OCI-LY3 (cell line): ENCODE measurements around the gene CACFD1.

Source experiments
- H2AFZ ChIP-seq: fragments of 200-600, 300-600 bp; shearing (Covaris generic); 2 replicates; pipeline ENCODE4 v1.6.0; 2014; ENCODE audit warnings: antibody characterized with exemption, low read depth, low read length
- H3K27ac ChIP-seq: fragments of 200-600, 300-600 bp; sonication (generic); 2 replicates; pipeline ENCODE4 v1.5.1; 2014; ENCODE audit warnings: mild to moderate bottlenecking, low read length, moderate library complexity, mixed read lengths
- H3K27me3 ChIP-seq: fragments of 200-600, 300-600 bp; sonication (generic); 2 replicates; pipeline ENCODE4 v1.6.1; 2014; ENCODE audit warnings: low read depth, low read length, mixed read lengths
- H3K36me3 ChIP-seq: fragments of 200-600, 300-600 bp; sonication (generic); replicated peaks from 2 replicates; pipeline ENCODE3; 2014; ENCODE audit warnings: low read depth, low read length, mixed read lengths
- H3K4me1 ChIP-seq: fragments of 300-600, 200-600 bp; sonication (generic); 2 replicates; pipeline ENCODE4 v1.6.1; 2014; ENCODE audit warnings: low read length, mixed read lengths
- H3K4me2 ChIP-seq: fragments of 200-600, 300-600 bp; sonication (generic); 2 replicates; pipeline ENCODE4 v1.6.1; 2014; ENCODE audit warnings: low read length, mixed read lengths
- H3K4me3 ChIP-seq: fragments of 300-600, 200-600 bp; sonication (generic); 2 replicates; pipeline ENCODE4 v1.5.1; 2014; ENCODE audit warnings: antibody characterized with exemption, mild to moderate bottlenecking, low read length, moderate library complexity
- H3K79me2 ChIP-seq: fragments of 300-600, 200-600 bp; shearing (Covaris generic); 2 replicates; pipeline ENCODE4 v1.6.1; 2014; ENCODE audit warnings: mild to moderate bottlenecking, low read length, mixed read lengths
- H3K9ac ChIP-seq: fragments of 300-600, 200-600 bp; shearing (Covaris generic); 2 replicates; pipeline ENCODE4 v1.6.0; 2014; ENCODE audit warnings: mild to moderate bottlenecking, low read length, moderate library complexity
- H3K9me3 ChIP-seq: fragments of 200-600, 300-600 bp; shearing (Covaris generic); 2 replicates; pipeline ENCODE4 v1.6.1; 2014; ENCODE audit warnings: low read length, mixed read lengths; ENCODE audit not compliant: insufficient read depth
- H4K20me1 ChIP-seq: fragments of 200-600, 300-600 bp; sonication (generic); 2 replicates; pipeline ENCODE4 v1.6.1; 2016; ENCODE audit warnings: low read length, mixed read lengths; ENCODE audit not compliant: insufficient read depth
- CTCF ChIP-seq: fragments of 200-600, 300-600 bp; sonication (generic); IDR thresholded peaks from 2 replicates; pipeline ENCODE4 v1.5.1; 2014; ENCODE audit warnings: antibody characterized with exemption, low read length, low read depth
- EZH2phosphoT487 ChIP-seq: fragments of 200-600 bp; shearing (Covaris generic); IDR thresholded peaks from 2 replicates; pipeline ENCODE4 v1.6.1; 2018; ENCODE audit warnings: antibody characterized with exemption, mixed run types, low read depth

CACFD1 gene

GRCh38 chr9:133474215-133474614, 14.4 kb downstream of the CACFD1 start:
- Histone ChIP-seq H3K36me3 (peaks cover 27% of the 10 kb centered on the region), H4K20me1 (peaks cover 9% of the 10 kb centered on the region), H3K4me2 (no peak overlapping the region), H3K4me1 (peaks cover 35% of the 10 kb centered on the region), H2AFZ (no peak overlapping the region), H3K4me3 (no peak overlapping the region), H3K27ac (no peak overlapping the region), H3K9ac (no peak overlapping the region), H3K9me3 (no peaks in the 10 kb centered on the region), H3K27me3 (no peaks in the 10 kb centered on the region), H3K79me2 (peaks cover 16% of the 10 kb centered on the region)
- TF ChIP-seq CTCF (no peak), EZH2phosphoT487 (no peak)

GRCh38 chr9:133474853-133475252, 15.1 kb downstream of the CACFD1 start:
- no peak overlapping the region for H2AFZ ChIP-seq
- H3K4me2 ChIP-seq, result no peak overlapping the region
- no peaks in the 10 kb centered on the region for H3K9me3 ChIP-seq
- no peak overlapping the region for H3K9ac ChIP-seq
- H3K79me2 ChIP-seq, result peaks cover 16% of the 10 kb centered on the region
- H3K27ac ChIP-seq, result no peak overlapping the region
- no peak overlapping the region for H3K4me3 ChIP-seq
- H3K4me1 ChIP-seq, result peaks cover 40% of the 10 kb centered on the region
- H3K36me3 ChIP-seq, result peaks cover 27% of the 10 kb centered on the region
- H3K27me3 ChIP-seq, result no peaks in the 10 kb centered on the region
- peaks cover 9% of the 10 kb centered on the region for H4K20me1 ChIP-seq
- TF ChIP-seq CTCF (no peak), EZH2phosphoT487 (no peak)

- peaks cover 27% of the 10 kb centered on the region for H3K36me3 ChIP-seq
- no peak overlapping the region for H3K4me2 ChIP-seq
- H2AFZ ChIP-seq, result no peak overlapping the region
Measured at GRCh38 chr9:133475292-133476012, 15.7 kb downstream of the CACFD1 start.

More at GRCh38 chr9:133475292-133476012, 15.7 kb downstream of the CACFD1 start:
- Histone ChIP-seq H3K4me1 (peaks cover 40% of the 10 kb centered on the region), H3K9me3 (no peaks in the 10 kb centered on the region), H3K27ac (no peak overlapping the region), H4K20me1 (peaks cover 9% of the 10 kb centered on the region), H3K27me3 (no peaks in the 10 kb centered on the region), H3K4me3 (no peak overlapping the region), H3K9ac (no peak overlapping the region), H3K79me2 (peaks cover 16% of the 10 kb centered on the region)
- TF ChIP-seq EZH2phosphoT487 (no peak), CTCF (no peak)
